Middle frontal gyrus (tissue), 1 donor: ENCODE measurements around the gene DNAJA4.
"Not testable (repeated sequence)": the region's sequence is repeated elsewhere in the genome, so short reads cannot be mapped to it uniquely, and the experiment has no call there.

Source experiments
- DNase-seq: peaks from one replicate; pipeline ENCODE4 v3.0.0-alpha.2; 2015; ENCODE audit warnings: low spot score; ENCODE audit errors: extremely low spot score

Gene DNAJA4

GRCh38 chr15:78244101-78244500 is 20.3 kb upstream of the DNAJA4 start:
- no peak for DNase-seq

- DNase-seq, result no peak
Observed at GRCh38 chr15:78244893-78245292, 19.5 kb upstream of the DNAJA4 start.

DNA sequence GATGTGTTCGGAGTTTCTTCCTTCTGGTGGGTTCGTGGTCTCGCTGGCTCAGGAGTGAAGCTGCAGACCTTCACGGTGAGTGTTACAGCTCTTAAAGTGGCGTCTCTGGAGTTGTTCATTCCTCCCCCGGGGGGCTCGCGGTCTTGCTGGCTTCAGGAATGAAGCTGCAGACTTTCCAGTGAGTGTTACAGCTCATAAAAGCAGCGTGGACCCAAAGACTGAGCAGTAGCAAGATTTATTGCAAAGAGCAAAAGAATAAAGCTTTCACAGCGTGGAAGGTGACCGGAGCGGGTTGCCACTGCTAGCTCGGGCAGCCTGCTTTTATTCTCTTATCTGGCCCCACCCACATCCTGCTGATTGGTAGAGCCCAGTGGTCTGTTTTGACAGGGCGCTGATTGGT is 19.0 kb upstream of the DNAJA4 start:
- not testable (repeated sequence) for DNase-seq

DNA sequence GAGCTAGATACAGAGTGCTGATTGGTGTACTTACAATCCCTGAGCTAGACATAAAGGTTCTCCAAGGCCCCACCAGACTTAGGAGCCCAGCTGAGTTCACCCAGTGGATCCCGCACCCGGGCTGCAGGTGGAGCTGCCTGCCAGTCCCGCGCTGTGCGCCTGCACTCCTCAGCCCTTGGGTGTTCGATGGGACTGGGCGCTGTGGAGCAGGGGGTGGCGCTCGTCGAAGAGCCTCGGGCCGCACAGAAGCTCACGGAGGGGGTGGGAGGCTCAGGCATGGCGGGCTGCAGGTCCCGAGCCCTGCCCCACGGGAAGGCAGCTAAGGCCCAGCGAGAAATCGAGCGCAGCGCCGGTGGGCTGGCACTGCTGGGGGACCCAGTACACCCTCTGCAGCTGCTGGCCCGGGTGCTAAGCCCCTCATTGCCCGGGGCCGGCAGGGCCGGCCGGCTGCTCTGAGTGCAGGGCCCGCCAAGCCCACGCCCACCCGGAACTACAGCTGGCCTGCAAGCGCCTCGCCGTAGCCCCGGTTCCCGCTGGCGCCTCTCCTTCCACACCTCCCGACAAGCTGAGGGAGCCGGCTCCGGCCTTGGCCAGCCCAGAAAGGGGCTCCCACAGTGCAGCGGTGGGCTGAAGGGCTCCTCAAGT is 18.3 kb upstream of the DNAJA4 start:
- DNase-seq, result not testable (repeated sequence)

DNA sequence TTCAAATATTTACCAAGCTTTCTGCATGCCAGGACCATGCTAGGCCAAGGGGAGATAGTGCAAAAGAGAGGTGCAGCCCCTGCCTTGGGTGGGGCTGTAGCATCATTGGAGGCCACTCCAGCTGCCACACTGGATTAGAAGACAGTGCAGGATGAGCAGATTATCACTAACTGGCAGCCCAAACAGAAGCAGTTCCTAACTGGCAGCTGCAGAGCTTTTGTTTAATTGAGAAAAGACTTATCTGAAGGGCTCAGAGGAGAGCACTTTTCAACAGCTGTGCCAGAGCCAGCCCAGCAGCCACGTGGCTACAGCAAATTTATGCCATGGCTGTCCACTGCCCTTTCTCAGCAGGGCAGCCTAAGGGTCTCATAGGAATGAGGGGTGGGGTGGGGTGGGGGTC is 16.5 kb upstream of the DNAJA4 start:
- no peak for DNase-seq

DNA sequence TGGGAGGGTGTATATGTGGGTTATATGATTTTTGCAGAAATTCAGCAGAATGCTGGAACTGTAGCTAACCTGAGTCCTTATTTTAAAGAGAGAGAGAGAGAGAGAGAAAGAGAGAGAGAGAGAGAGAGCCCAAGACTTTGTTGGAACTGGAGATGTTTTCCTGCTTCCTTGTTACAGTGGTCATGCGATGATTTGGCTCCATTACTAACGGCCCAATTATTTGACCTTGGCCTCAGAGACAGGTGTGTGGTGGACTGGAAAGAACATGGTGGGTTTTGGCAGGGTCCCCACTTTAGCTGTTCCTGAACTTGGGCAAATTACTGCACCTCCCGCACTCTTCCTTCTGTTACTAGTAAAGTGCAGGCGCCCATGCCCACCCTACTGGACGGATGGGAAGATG is 15.2 kb upstream of the DNAJA4 start:
- no peak for DNase-seq

GRCh38 chr15:78251136-78251535 is 13.2 kb upstream of the DNAJA4 start:
- DNase-seq, result no peak

DNA sequence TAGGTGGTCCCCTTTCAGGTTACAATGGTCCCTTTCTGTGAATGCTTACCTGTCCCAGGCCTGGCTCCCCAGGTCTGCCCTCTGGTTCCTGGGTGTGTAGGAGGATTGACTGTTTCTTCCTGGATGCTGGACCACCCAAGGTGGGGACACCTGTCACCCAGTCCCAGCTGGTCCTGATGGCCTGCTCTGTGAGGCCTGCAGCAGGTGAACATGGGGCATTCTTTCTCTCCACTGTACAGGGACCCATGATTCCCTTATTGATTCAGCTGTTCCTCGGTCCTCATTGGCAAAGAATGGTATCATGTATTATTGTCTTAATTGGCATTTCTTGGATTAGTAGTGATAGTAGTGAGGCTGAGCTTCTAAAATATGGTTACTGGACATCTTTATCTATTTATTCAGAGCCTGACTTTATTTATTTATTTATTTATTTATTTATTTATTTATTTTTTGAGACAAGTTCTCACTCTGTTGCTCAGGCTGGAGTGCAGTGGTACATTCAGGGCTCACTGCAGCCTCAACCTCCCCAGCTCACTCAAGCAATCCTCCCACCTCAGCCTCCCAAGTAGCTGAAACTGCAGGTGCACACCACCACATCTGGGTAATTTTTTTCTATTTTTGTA is 8.8 kb upstream of the DNAJA4 start:
- DNase-seq, result no peak

DNA sequence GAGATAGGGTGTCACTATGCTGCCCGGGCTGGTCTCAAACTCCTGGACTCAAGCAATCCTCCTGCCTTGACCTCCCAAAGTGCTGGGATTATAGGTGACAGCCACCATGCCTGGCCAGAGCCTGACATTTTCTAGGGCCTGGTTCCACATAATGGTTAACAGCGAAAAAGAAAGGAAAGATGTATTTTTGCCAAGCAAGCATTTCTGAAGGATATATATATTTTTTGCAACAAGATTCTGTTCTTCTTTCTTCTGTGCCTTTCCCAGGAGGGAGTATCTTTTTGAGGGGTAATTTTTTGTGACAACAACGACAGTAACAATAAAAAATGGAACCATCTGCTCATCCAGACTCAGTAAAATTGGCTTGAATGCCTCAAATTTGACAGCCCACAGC is 8.3 kb upstream of the DNAJA4 start:
- no peak for DNase-seq

DNA sequence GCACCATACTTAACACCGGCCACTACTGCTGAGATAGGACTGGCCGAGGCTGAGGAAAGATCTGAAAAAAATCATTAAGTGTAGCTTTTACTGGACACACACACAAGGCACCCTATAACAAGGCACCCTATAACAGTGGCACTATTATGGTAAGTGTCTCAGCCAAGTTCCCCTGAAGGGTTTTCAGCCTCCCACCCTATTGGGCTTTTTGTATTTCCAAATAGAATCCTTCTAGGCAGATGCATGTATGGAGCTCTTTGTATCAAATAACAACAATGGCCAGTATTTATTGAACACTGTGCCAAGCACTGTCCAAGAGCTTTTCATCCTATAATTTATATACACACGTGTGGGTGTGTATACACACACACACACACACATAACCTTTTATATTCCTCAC is 6.7 kb upstream of the DNAJA4 start:
- no peak for DNase-seq

- no peak for DNase-seq
Observed at GRCh38 chr15:78259232-78259631, 5.1 kb upstream of the DNAJA4 start.

DNA sequence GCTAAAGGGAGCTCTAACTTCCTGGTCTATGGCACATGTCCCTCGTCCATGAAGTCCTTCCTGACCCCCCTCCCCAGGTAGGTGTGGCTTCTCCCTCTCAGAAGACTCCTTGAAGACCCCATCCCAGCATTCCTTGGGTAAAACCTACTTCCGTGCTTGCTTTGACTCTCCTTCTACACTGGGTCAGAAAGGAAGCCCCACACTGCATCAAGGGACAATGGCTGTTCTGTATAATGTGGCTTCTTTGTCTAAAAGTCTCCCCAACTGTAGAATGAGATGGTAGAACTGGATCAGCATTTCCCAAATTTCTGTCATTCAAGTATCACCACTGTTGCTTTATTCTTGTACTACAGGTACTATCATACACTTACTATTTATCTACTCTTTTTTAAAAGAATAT is 3.9 kb upstream of the DNAJA4 start:
- no peak for DNase-seq

DNA sequence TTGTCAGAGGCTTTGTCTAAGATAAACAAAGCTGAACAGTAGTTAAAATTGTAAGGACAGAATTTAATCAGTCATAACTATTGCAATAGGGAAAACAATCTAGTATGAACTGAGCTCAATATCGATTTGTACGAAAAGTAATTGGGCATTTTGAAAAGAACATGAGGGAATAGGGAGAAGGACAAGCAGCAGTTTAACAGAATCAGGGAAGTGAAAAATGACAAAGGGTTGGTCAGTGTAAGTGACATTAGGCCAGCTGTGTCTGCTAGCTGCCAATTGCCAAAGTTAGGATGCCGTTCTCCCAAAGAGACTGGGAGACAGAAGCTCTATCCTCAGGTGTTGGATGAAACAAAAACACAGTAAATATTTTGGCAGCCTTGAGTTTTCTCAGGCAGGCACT is 3.3 kb upstream of the DNAJA4 start:
- no peak for DNase-seq

DNA sequence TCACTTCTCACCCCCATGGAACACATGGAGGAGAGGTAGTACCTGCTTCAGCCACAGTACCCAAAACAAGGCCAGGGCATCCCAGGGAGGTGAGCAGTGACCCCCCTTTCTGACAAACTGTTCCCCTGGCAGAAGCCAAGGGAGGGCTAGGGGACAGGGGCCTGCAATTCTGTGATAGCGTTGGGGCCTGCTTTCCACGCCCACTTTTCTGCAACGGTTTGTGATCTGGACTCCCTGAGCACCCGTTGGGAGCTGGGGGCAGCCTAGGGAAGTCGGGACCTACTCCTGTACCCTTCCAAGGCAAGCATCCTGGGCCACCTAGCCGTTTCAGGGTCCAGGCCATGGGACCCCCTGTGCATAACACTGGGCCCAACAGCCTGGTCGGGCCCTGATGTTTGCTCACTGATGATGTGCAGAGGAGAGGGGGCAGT is 996 bp upstream of the DNAJA4 start:
- no peak for DNase-seq

GRCh38 chr15:78263907-78264303 is 457 bp upstream of the DNAJA4 start:
- DNase-seq, result no peak

GRCh38 chr15:78265137-78265460 is 737 bp downstream of the DNAJA4 start:
- DNase-seq, result no peak

GRCh38 chr15:78265752-78266224 is 1.4 kb downstream of the DNAJA4 start:
- no peak for DNase-seq

DNA sequence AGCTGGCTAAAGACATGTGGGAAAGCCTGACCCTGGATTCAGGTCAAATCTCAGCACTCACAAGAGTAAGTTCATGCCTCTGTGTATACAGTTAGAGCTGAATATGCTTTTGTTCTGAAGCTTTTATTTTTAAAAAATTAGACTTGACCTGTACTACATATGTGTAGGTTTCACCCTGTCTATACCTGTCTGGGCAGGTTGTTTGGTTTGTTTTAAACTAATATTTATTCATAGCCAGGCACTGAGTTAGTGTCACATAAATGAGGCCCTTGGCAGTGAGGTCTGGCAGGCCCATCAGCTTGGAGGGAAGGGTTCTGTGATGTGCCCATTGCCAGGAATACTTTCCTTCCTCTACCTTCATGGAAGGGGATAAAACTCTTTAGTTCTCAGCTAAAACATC is 1.9 kb downstream of the DNAJA4 start:
- DNase-seq, result no peak

- no peak for DNase-seq
Observed at GRCh38 chr15:78266806-78267205, 2.4 kb downstream of the DNAJA4 start.

DNA sequence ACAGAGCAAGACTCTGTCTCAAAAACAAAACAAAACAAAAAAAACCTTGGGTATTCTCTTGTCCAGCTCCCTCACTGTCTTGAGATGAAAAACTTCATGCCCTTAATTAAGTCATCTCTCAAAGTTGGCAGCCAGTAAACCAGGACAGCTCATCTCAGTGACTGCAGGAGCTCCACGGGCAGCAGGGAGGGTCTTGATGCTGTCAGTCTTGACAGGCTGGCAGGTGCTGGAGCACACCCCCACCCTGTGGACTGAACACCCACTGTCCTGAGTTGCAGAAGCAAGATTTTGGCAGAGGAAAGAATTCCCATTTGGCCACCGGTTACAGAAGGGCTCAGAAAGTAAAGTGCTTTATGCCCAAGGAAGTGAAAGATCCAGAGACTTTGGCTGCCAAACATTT is 8.0 kb downstream of the DNAJA4 start:
- DNase-seq, result no peak

GRCh38 chr15:78272776-78273175 is 8.4 kb downstream of the DNAJA4 start:
- DNase-seq, result no peak

GRCh38 chr15:78274994-78275393 is 10.6 kb downstream of the DNAJA4 start:
- no peak for DNase-seq
